GM19372 (cell line): ENCODE data around the gene HRAS.

Experiments
- ATAC-seq: cut with Tn5 transposase; IDR thresholded peaks from one replicate; pipeline ENCODE4 v1.9.1; 2021; ENCODE audit warnings: mild to moderate bottlenecking, low read depth, moderate library complexity; ENCODE audit not compliant: unreplicated experiment

Gene HRAS

DNA sequence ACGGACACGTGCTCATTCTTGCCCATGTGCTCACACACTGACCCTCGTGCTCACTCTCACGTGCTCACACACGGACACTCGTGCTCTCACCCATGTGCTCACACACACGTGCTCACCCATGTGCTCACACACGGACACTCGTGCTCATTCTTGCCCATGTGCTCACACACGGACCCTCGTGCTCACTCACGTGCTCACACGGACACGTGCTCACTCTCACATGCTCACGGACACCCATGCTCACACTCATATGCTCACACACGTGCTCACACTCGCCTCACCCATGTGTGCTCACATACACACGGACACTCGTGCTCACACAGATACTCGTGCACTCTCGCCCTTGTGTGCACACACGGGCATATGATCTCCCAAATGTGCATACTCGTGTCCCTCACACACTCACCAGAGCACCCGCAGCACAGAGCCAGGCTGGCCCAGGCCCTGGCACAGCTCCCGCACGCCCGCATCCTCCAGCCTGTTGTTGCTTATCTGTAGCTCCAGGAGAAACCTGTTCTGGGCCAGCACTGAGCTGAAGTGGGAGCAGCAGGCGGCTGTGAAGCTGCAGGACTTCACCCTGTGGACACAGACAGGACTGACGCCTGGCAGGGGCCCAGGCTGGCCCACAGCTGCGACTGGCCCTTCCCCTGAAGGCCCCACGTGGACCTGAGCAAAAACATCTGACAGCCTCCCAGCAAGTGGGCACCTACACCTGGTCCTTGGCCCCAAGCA lies 37.6 kb downstream of the HRAS start:
- ATAC-seq, result no peak

DNA sequence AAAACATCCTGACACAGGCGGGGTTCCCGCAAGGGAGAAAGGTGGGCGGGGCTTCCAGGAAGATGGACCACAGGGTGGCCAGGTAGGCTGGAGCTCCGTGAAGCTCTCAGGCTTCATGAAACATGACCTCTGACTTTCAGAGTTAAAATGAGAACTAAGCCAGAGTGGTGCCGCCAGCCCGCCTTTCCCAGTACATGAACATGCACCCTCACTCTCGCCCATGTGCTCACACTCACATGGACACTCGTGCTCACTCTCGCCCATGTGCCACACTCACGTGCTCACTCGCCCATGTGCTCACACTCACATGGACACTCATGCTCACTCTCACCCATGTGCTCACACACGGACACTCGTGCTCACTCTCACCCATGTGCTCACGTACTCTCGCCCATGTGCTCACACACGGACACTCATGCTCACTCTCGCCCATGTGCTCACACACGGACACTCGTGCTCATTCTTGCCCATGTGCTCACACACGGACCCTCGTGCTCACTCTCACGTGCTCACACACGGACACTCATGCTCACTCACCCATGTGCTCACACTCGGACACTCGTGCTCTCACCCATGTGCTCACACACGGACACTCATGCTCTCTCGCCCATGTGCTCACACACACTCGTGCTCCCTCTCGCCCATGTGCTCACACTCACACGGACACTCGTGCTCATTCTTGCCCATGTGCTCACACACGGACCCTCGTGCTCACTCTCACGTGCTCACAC lies 38.4 kb downstream of the HRAS start:
- no peak for ATAC-seq

DNA sequence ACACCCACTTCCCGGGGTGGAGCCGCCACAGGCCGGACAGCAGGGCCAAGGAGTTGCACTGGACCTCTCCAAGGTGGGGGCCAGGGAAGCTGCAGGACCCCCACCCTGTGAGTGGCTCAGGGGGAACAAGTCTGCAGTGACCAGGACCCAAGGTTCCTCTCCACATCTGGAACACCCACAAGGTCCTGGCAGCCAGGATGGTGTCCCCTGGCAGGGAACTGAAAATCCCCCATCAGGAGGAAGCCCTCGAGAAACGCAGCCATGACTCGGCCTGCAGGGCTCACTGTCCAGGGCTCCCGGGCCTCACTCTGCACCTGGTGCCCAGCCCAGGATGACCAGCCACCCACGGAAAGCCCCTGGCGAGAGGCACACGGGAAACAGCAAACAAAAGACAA lies 39.8 kb downstream of the HRAS start:
- no peak for ATAC-seq

DNA sequence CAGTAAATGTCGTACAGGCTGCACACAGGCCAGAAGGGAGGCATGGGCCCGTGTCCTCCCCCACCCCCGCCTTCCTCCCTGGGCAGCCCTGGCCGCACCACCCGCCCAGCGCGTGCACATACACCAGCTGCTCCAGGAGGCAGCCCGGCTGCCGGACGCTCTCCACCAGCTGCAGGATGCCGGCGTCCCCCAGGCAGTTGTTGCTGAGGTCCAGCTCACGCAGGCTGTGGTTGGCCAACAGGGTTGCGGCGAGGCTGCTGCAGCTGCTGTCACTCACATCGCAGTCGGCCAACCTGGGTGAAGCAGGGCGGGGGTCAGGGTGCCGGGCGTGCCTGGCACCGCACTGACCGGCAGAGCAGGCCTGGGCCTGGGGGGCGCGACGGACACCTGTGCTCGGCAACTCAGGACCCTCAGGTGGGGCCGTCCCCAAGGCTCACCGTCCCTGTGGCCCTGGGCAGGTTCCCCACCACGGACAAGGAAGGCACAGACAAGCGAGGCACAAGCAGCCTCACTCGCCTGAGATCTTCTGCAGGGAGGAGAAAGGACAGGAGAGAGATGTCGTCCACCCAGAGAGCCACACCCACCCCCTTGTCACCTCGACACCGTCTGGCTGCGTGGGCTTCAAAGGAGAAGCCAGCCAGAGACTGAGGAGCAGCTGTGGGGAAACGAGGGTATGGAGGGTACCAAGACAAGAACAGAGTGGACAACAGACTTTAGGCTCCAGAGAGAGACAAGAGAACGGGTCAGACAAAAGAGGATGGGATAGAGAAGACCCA lies 40.4 kb downstream of the HRAS start:
- no peak for ATAC-seq

DNA sequence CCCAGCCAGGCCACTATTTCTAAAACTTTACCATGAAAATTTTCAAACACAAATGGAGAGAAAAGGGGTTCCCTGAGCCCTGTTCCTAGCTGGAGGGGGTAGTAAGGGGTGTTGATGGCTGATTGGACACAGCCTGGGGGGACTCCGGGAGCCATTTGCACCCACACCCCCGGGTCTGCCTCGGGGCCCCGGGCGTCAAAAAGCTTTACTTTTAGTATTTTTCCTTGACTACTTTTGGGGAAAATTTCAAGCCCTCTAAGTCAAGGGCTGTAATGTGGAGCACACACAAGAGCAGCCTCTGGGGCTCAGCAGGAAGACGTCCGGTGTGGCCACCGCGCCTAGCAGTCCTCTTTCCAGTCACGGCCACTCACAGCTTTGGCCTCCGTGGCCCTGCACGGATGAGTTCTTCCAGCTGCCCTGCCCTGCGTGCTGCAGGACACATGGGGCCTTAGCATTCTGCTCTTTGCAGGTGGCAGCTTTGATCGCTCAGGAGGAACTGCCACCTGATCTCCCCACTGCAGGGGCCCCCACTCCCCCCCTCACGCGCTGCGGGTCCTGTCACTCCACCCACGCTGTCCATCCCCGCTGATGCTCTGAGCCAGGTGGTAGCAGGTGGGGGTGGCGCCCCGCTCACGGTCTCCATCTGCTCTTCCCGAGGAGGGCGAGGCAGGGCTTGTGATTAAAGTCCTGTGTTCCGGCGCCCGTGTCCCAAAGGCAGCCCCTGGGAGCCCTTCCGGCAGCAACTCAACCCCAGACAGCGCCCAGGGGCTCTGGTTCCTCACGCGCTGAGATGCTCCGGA lies 42.7 kb downstream of the HRAS start:
- ATAC-seq, result no peak

DNA sequence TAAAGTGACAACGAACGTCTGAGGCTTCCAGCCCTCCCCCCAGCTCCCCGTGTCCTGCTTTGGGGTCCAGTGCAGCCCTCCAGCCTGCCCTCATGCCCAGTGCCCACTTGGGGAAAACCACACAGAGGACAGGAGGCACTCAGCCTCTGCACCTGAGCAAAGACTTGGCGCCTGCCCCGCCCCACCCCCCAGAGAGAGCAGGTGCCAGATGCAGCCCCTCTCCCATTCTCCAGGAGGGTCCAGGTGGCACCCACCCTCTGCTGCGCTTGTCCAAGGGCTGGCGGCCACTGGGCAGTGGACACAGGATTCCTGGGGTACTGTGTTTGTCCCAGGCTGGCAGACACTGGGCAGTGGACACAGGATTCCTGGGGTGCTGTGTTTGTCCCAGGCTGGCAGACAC lies 44.0 kb downstream of the HRAS start:
- no peak for ATAC-seq

DNA sequence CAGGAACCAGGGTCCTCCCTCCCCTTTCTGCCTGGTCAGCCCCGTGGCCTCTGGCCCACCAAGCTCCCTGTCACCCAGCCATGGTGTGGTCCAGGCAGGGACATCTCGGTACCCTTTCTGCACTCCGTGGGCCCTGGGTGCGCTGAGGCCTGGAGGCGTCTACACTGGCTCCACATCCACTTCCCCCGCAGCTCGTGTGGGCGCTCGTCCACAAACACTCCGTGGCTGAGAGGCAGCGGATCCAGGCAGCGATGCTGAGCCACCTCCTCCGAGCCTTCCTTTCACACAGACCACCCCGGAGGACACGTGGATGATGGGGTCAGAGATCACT lies 44.5 kb downstream of the HRAS start:
- ATAC-seq, result no peak

DNA sequence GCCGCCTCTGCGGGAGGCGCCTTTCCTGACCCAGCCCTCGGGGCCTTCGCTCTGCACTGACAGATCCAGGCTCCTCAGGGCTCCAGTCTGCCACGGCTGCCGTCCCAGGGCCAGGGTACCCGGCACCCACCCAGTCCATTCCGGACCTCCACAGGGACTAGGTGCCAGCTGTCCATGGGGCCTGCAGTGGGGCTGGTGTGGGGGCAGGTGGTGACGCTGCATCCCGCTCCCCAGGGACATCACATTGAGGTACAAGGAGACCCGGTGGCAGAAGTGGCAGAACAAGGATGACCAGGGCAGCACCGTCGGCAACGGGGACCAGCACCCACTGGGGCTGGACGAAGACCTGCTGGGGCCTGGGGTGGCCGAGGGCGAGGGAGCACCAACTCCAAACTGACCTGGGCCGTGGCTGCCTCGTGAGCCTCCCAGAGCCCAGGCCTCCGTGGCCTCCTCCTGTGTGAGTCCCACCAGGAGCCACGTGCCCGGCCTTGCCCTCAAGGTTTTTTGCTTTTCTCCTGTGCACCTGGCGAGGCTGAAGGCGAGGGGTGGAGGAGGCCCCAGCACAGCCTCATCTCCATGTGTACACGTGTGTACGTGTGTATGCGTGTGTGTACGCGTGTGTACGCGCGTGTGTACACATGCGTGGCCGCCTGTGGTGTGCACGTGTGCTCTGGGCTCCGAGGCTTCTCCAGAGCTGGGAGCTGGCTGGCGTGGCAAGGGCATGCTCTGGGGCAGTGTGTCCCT lies 45.0 kb downstream of the HRAS start:
- ATAC-seq, result no peak

DNA sequence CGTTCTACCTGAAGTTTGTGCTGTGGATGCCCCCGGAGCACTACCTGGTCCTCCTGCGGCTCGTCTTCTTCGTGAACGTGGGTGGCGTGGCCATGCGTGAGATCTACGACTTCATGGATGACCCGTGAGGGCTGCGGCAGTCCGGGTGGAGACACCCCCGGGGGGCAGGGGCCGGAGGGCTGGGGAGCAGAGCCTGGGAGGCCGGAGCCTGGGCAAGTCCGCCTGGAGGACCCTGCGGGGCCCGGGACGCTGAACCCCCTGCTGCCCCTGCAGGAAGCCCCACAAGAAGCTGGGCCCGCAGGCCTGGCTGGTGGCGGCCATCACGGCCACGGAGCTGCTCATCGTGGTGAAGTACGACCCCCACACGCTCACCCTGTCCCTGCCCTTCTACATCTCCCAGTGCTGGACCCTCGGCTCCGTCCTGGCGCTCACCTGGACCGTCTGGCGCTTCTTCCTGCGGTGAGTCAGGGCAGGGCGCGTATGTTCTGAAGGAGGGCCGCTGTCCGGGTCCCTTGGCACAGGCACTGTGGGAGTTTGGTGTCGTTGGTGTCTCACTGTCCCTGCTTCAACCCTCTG lies 45.7 kb downstream of the HRAS start:
- no peak for ATAC-seq

DNA sequence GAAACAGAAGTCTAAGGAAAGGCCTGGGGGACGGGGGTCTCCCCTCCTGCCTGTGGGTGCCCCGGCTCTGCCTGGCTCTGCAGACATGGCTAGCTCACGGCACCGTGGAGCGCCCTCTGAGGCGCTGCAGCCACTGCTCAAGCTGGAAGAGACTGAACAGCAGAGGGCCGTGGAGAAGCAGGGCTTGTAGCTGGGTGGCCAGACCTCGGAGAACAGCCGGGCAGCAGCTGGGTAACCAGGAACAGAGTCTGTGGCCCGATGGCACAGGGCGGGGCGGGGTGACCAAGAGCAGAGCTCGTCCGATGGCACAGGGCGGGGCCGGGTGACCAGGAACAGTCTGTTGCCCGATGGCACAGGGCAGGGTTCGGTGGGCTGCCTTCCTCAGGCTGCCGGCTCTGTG lies 46.4 kb downstream of the HRAS start:
- ATAC-seq, result no peak

DNA sequence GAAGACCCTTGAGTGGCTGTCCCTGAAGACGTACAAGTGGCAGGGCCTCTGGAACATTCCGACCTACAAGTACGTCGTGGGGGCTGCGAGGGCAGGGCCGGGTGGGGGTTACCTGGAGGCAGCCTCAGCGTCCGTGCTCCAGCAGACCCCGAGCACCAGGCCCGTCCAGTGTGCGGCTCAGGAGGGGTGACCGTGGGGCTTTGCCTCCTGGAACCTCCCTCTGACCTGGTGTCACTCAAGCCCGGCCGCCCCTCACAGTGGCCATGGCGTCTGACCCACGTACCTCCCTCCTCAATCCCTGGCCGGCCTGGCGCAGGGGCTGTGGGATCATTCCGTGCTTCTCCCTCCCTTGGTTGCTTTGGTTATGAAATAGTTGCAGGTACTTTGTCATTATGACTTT lies 46.8 kb downstream of the HRAS start:
- no peak for ATAC-seq

DNA sequence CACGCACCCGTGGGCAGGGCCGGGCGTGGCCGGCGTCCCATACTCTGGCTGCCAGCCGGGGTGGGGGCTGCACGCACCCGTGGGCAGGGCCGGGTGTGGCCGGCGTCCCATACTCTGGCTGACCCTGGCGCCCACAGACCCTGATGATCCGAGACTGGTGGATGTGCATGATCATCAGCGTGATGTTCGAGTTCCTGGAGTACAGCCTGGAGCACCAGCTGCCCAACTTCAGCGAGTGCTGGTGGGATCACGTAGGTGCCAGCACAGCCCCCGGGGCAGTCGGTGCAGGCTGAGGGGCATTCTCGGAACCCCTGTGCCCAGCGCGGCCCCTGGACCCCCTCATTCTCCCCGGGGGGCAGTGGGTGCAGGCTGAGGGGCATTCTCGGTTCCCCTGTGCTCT lies 47.3 kb downstream of the HRAS start:
- ATAC-seq, result no peak

DNA sequence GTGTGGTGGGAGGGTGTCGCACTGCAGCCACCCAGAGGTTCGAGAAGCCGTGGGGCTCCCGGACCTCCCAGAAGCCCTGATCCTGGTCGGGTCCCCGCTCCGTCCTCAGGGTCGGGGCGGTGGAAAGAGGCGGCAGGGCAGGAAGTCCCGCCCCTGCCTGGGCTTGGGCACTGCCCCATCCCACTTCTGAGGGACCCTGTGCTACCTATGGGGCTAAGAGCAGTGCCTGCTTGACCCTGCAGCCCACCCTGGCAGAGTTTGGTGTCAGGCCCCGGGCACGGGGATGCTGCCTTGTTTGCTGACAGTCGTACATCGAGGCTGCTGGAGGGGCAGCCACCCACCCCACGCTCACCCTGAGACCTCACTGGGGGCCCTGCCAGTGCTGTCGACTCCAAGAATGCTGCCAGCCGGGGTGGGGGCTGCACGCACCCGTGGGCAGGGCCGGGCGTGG lies 47.8 kb downstream of the HRAS start:
- ATAC-seq, result no peak

DNA sequence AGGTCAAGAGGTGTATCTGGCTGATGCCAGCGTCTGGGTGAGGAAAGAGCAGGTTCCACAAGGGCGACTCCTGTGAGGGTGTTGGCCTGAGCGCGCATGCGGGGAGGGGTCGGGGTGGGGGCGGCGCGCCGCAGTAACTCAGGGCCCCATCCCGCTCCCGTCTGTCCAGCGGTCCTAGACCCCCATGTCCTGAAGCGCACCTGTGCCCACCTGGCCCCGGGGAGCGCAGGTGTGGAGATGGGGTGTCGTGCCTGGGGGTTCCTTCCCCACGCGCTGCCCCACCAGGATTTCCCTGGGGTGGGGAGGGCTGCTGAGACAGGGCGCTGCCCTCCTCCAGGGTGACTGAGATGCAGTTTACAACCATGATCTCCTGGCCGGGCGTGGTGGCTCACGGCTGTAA lies 49.2 kb downstream of the HRAS start:
- no peak for ATAC-seq

DNA sequence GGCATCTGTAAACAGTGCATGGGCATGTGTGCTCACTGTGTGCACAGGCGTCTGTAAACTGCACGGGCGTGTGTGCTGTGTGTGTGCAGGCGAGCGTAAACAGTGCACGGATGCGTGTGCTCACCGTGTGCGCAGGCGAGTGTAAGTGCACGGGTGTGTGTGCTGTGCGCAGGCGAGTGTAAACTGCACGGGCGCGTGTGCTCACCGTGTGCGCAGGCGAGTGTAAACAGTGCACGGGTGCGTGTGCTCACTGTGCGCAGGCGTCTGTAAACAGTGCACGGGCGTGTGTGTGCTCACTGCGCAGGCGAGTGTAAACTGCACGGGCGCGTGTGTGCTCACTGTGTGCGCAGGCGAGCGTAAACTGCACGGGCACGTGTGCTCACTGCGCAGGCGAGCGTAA lies 50.8 kb downstream of the HRAS start:
- ATAC-seq, result no peak
